ENCODE results near the gene MTA2.

The MTA2 gene

DNA sequence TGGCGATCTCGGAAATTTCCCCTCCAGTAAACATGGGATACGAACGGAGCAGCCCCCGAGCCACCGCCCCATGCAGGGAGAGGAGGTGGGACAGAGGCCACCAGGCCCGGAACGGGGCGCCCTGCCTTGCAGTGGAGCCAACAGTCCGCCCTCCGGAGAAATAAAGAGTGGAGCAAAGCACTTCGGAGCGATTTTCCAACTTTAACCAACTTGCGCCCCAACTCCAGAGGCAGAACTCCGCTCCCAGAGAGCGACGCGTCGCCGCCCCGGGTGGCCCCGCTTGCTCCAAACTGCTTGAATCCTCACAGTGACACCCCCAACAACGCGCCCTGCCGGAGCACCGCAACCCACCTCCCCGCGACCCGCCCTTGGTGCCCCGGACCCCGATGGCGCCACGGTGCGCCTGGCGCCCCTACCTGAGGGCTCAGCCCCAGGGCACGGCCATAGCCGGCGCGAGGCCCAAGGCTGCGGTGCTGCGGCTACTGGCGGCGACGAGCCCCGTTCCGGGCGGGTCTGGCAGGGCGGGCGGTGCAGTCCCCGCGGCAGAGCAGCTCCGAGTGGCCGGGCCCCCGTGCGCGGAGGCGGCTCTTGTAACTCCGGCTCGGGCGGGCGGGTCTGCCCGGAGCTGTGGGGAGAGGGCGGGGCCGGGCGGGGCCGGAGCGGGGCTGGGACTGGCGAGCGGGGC lies 55.3 kb downstream of the MTA2 start, which contains the start of gene AHNAK:
TSS of gene AHNAK (minus strand) at position 563 of the 685 bp plus-strand sequence. CDS start 10,708 bp downstream, outside the sequence.
- DNase-seq (ENCODE audit: low spot score), result peak; percentile 50

- DNase-seq (ENCODE audit: low spot score), result peak; percentile 57
Observed at GRCh38 chr11:62545437-62546243, 56.0 kb downstream of the MTA2 start.

- DNase-seq (ENCODE audit: low spot score), result no peak
Observed at GRCh38 chr11:62544581-62545436, 56.9 kb downstream of the MTA2 start.

- no peak for DNase-seq (ENCODE audit: low spot score)
Observed at GRCh38 chr11:62543680-62544444, 57.8 kb downstream of the MTA2 start.

All from Ammon's horn (tissue), 1 donor.